ENCODE measurements around the gene TNC.

Gene TNC

GRCh38 chr9:114989600-114990410 is 128.2 kb downstream of the TNC start:
- no peak for DNase-seq
- no peak for TF ChIP-seq POLR2A (IDR thresholded peaks at IDR 0.05; ENCODE audit: low read length)
- TF ChIP-seq GATA1 (IDR thresholded peaks at IDR 0.05; ENCODE audit: low read depth, low read length): no peak

- no peak for DNase-seq
- no peak for TF ChIP-seq POLR2A (IDR thresholded peaks at IDR 0.05; ENCODE audit: low read length)
- TF ChIP-seq GATA1 (IDR thresholded peaks at IDR 0.05; ENCODE audit: low read depth, low read length): no peak
These were observed 128.9 kb downstream of the TNC start for GRCh38 chr9:114988962-114989599.

- no peak for DNase-seq
- no peak for TF ChIP-seq POLR2A (IDR thresholded peaks at IDR 0.05; ENCODE audit: low read length)
- TF ChIP-seq GATA1 (IDR thresholded peaks at IDR 0.05; ENCODE audit: low read depth, low read length): no peak
These were observed 130.8 kb downstream of the TNC start for GRCh38 chr9:114987116-114987515.

- TF ChIP-seq POLR2A (IDR thresholded peaks at IDR 0.05; ENCODE audit: low read length) (no peak), GATA1 (IDR thresholded peaks at IDR 0.05; ENCODE audit: low read depth, low read length) (no peak)
- DNase-seq: no peak
These were observed 131.9 kb downstream of the TNC start for GRCh38 chr9:114985959-114986501.

GRCh38 chr9:114981063-114981462 is 136.9 kb downstream of the TNC start:
- TF ChIP-seq GATA1 (IDR thresholded peaks at IDR 0.05; ENCODE audit: low read depth, low read length) (no peak), POLR2A (IDR thresholded peaks at IDR 0.05; ENCODE audit: low read length) (no peak)

GRCh38 chr9:114973216-114973615 is 144.7 kb downstream of the TNC start:
- DNase-seq: no peak
- TF ChIP-seq GATA1 (IDR thresholded peaks at IDR 0.05; ENCODE audit: low read depth, low read length) (no peak), POLR2A (IDR thresholded peaks at IDR 0.05; ENCODE audit: low read length) (no peak)

More at GRCh38 chr9:114981063-114981462, 136.9 kb downstream of the TNC start:
- DNase-seq: no peak

- TF ChIP-seq GATA1 (IDR thresholded peaks at IDR 0.05; ENCODE audit: low read depth, low read length): no peak
- no peak for TF ChIP-seq POLR2A (IDR thresholded peaks at IDR 0.05; ENCODE audit: low read length)
- no peak for DNase-seq
These were observed 145.3 kb downstream of the TNC start for GRCh38 chr9:114972510-114973136.

Measured in erythroblast (primary cell).